Measurements from ENCODE around the gene CCDC92. TPM values are rescaled to one million over a fixed set of nuclear protein-coding genes. Genes with fewer than 3 reads are reported as not detected.

CCDC92 gene
- total and polyA plus RNA-seq, 2 of the 8 experiments (the other 6 are each of a cell fraction or from before 2014, with no cell fraction given), result 0.43 to 0.51 TPM

DNA sequence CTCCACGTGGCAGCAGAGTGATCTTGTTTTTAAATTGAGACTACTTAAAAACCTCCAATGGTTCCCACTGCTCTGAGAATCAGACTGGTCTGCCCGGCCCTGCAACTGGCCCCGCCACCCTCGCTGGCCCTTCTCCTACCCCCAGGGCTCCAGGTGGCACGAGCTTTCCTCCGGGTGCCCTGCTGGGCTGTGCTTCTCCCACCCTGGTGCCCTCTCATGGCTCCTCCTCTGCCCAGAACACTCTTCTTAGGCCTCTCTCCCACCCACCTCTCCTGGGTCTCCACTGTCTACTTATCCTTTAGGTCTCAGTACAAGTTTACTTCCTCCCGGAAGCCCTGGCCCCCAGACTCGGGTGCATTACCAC is 26.5 kb downstream of the CCDC92 start:
- DNase-seq (ENCODE audit: low read depth in 1 of 2, low spot score in 2 of 2) (no peak), FAIRE-seq (no peak)
- POLR2A ChIA-PET (ENCODE audit: partially characterized antibody), result no interaction called here
- Histone ChIP-seq H2AK5ac (ENCODE audit: low read depth, low read length) (no peak overlapping the region), H2BK15ac (ENCODE audit: low read length) (no peak overlapping the region), H3K23ac (ENCODE audit: insufficient read length) (no peak overlapping the region), H2BK12ac (ENCODE audit: low read depth, low read length) (no peak overlapping the region), H2BK5ac (ENCODE audit: low read depth, low read length) (no peak overlapping the region), H3K23me2 (ENCODE audit: low read depth, low read length) (no peaks in the 10 kb centered on the region), H3K36me3 (ENCODE audit: control insufficient read depth in 2 of 4, insufficient read depth in 4 of 4, low read length in 3 of 4) (no peaks in the 10 kb centered on the region), H3K4me3 (ENCODE audit: extremely low read depth in 1 of 4, insufficient read depth in 2 of 4, low read depth in 3 of 4, low read length in 4 of 4) (no peak overlapping the region), H3K4me2 (ENCODE audit: insufficient read depth in 1 of 2, low read depth in 2 of 2, low read length in 2 of 2) (no peak overlapping the region), H3K4me1 (replicated peaks in 1 of 4; ENCODE audit: control insufficient read depth in 3 of 4, insufficient read depth in 4 of 4, low read length in 3 of 4) (no peaks in the 10 kb centered on the region), H4K91ac (replicated peaks; ENCODE audit: insufficient read length, low read length) (no peak overlapping the region), H3K9ac (replicated peaks in 1 of 4; ENCODE audit: extremely low read depth in 1 of 4, low read depth in 3 of 4, low read length in 3 of 4) (no peak overlapping the region), H4K5ac (ENCODE audit: insufficient read length, low read depth, low read length) (no peak overlapping the region), H3K79me2 (ENCODE audit: control insufficient read depth in 1 of 2, insufficient read depth in 2 of 2, low read length in 2 of 2) (no peaks in the 10 kb centered on the region), H3K79me1 (ENCODE audit: low read depth, low read length) (no peaks in the 10 kb centered on the region), H2AFZ (ENCODE audit: low read length) (no peak overlapping the region), H4K20me1 (replicated peaks in 1 of 2; ENCODE audit: control insufficient read depth in 1 of 2, insufficient read depth in 2 of 2, low read length in 2 of 2) (no peaks in the 10 kb centered on the region), H3K56ac (replicated peaks; ENCODE audit: insufficient read length, low read depth, low read length) (no peak overlapping the region), H2BK20ac (ENCODE audit: low read length) (no peak overlapping the region), H3K14ac (ENCODE audit: insufficient read length) (no peak overlapping the region), H3K4ac (replicated peaks; ENCODE audit: insufficient read length, low read depth, low read length) (no peak overlapping the region), H4K8ac (ENCODE audit: extremely low read depth, insufficient read depth, low read length) (no peak overlapping the region), H3K18ac (ENCODE audit: extremely low read depth, low read length) (no peak overlapping the region), H2BK120ac (replicated peaks; ENCODE audit: low read depth, low read length) (no peak overlapping the region), H3K27me3 (replicated peaks in 1 of 4; ENCODE audit: control insufficient read depth in 3 of 4, extremely low read depth in 1 of 4, insufficient read depth in 3 of 4, low read length in 3 of 4) (peaks cover 0 to 9% (median 3%) of the 10 kb centered on the region in 4 experiments; a peak in 3 of 7 replicates), H3K9me3 (ENCODE audit: insufficient read depth in 2 of 2, low read depth in 1 of 2, low read length in 1 of 2) (no peaks in the 10 kb centered on the region; a peak in 1 of 4 replicates), H3K27ac (ENCODE audit: low read depth, low read length) (no peak overlapping the region)
- 87% methylated on average over 8 of the region's 8 CpGs; no CpG with 5 or more reads in 1 of the 2 experiments for WGBS, 2 experiments (ENCODE audit: extremely low coverage in 1 of 2, insufficient coverage in 1 of 2, insufficient read length in 1 of 2, insufficient replicate concordance in 2 of 2, low coverage in 1 of 2, low lambda C conversion rate in 2 of 2, missing lambda C conversion rate in 1 of 2)
- CTCF ChIA-PET (ENCODE audit: partially characterized antibody), result interaction anchor here (1.6 to 2.7 kb wide), 2 partner anchors 13 to 41 kb away, joined by 7 to 8 read pairs; no protein-coding TSS in a partner anchor
- TF ChIP-seq BRCA1 (IDR thresholded peaks at IDR 0.05; ENCODE audit: low read depth, low read length) (no peak), BACH1 (IDR thresholded peaks at IDR 0.05; ENCODE audit: low read length) (no peak), CBX8 (IDR thresholded peaks at IDR 0.05; ENCODE audit: borderline replicate concordance, low read depth, low read length) (no peak), RNF2 (IDR thresholded peaks at IDR 0.05; ENCODE audit: borderline replicate concordance, low read depth, low read length, missing control alignments, poor library complexity, severe bottlenecking) (no peak), EGR1 (IDR thresholded peaks at IDR 0.05; ENCODE audit: borderline replicate concordance, low read depth, low read length) (no peak), TBP (IDR thresholded peaks at IDR 0.05; ENCODE audit: low read depth, low read length) (no peak), ZNF274 (IDR thresholded peaks at IDR 0.05; ENCODE audit: borderline replicate concordance, extremely low read depth, low read length) (no peak), PHF8 (conservative IDR thresholded peaks at IDR 0.05; ENCODE audit: low read depth, low read length) (no peak)
